ENCODE results near the gene C2orf78. TPM values are rescaled to one million over a fixed set of nuclear protein-coding genes. Genes with fewer than 3 reads are reported as not detected.

Gene C2orf78
- total and polyA plus RNA-seq, 7 donors: not detected

DNA sequence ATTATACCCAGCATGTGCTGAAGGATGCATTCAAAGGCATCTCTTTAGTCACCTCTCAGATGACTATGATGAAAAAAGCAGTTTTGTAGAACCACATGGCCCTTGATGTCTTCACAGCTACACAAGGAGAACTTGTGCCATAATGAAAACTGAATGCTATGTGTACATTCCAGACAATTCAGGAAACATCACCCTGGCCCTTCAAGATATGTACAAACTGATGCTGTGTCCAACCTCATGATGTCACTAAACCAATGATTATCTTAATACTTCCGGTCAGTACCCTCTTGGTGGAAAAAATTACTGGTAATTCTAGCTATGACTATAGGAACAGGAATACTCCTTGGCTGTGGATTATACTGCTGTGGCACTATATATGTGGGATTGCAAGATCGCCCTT lies 24.1 kb upstream of the C2orf78 start:
- WGBS, 2 donors: 94 to 95% methylated on average over 2 of the region's 2 CpGs
- no peaks in the 10 kb centered on the region for H3K27me3 ChIP-seq
- intact Hi-C loops (cut with DNase I): no loop called here
- DNase-seq: no peak
- peak overlapping the region in 1 of 4 donors; percentile 8 for H3K27ac ChIP-seq
- H3K36me3 ChIP-seq: peaks cover 8 to 75% (median 26%) of the 10 kb centered on the region in 4 donors
- peaks cover 0 to 14% (median 12%) of the 10 kb centered on the region in 4 donors for H3K4me1 ChIP-seq
- H3K9me3 ChIP-seq: no peaks in the 10 kb centered on the region
- no peak overlapping the region for H3K4me3 ChIP-seq
- TF ChIP-seq EP300 (IDR thresholded peaks at IDR 0.05) (no peak), POLR2AphosphoS5 (IDR thresholded peaks at IDR 0.05) (no peak), POLR2A (IDR thresholded peaks at IDR 0.05) (no peak)
- TF ChIP-seq, protein P1, sequence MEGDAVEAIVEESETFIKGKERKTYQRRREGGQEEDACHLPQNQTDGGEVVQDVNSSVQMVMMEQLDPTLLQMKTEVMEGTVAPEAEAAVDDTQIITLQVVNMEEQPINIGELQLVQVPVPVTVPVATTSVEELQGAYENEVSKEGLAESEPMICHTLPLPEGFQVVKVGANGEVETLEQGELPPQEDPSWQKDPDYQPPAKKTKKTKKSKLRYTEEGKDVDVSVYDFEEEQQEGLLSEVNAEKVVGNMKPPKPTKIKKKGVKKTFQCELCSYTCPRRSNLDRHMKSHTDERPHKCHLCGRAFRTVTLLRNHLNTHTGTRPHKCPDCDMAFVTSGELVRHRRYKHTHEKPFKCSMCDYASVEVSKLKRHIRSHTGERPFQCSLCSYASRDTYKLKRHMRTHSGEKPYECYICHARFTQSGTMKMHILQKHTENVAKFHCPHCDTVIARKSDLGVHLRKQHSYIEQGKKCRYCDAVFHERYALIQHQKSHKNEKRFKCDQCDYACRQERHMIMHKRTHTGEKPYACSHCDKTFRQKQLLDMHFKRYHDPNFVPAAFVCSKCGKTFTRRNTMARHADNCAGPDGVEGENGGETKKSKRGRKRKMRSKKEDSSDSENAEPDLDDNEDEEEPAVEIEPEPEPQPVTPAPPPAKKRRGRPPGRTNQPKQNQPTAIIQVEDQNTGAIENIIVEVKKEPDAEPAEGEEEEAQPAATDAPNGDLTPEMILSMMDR (IDR thresholded peaks at IDR 0.05): no peak

DNA sequence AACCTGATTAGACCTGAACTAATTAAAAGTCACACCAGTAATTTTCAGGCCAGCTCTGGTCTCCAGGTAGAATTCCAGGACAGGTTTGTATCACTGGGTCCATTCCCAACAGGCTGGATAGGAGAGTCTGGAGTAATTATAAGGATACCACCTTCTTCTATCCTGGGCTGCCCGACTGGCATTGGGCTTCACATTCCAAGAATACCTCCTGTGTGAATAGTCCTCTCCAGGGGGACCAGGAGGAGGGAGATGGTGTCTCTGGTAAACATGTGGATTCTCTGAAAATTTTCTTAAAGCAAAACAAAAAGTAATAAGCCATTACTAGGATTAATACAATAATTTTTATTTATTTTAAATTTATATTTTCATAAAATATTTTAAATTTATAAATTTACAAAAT lies 21.4 kb upstream of the C2orf78 start:
- Histone ChIP-seq H3K4me3 (no peak overlapping the region), H3K27ac (no peak overlapping the region), H3K27me3 (no peaks in the 10 kb centered on the region), H3K36me3 (peaks cover 0 to 81% (median 31%) of the 10 kb centered on the region in 4 donors), H3K9me3 (no peaks in the 10 kb centered on the region), H3K4me1 (peaks cover 0 to 14% (median 12%) of the 10 kb centered on the region in 4 donors)
- intact Hi-C loops (cut with DNase I): no loop called here
- 92 to 95% methylated on average over 1 of the region's 1 CpG for WGBS, 2 donors
- DNase-seq: no peak
- TF ChIP-seq EP300 (IDR thresholded peaks at IDR 0.05) (no peak), POLR2AphosphoS5 (IDR thresholded peaks at IDR 0.05) (no peak), POLR2A (IDR thresholded peaks at IDR 0.05) (no peak)
- TF ChIP-seq, protein P1 (IDR thresholded peaks at IDR 0.05): no peak

DNA sequence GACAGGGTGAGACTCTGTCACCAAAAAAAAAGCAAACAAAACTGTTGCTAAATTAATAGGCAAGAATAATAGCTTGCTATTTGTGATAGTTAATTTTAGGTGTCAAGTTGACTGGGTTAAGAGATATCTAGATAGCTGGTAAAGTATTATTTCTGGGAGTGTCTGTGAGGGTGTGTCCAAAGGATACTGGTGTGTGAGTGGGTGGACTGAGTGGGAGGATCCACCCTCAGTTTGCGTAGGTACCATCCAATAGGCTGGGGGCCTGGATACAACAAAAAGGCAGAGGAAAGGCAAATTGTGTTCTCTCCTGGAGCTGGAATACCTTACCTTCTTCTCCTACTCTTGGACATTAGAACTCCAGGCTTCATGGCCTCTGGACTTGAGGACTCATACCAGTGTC lies 19.0 kb upstream of the C2orf78 start:
- DNase-seq: no peak
- peaks cover 10 to 99% (median 43%) of the 10 kb centered on the region in 4 donors for H3K36me3 ChIP-seq
- no peaks in the 10 kb centered on the region for H3K27me3 ChIP-seq
- H3K4me3 ChIP-seq: no peak overlapping the region
- TF ChIP-seq POLR2AphosphoS5 (IDR thresholded peaks at IDR 0.05) (no peak), POLR2A (IDR thresholded peaks at IDR 0.05) (no peak), EP300 (IDR thresholded peaks at IDR 0.05) (no peak)
- TF ChIP-seq, protein P1 (IDR thresholded peaks at IDR 0.05): no peak
- intact Hi-C loops (cut with DNase I): no loop called here
- H3K4me1 ChIP-seq: peaks cover 0 to 3% (median 1%) of the 10 kb centered on the region in 4 donors
- H3K27ac ChIP-seq: no peak overlapping the region
- no peaks in the 10 kb centered on the region for H3K9me3 ChIP-seq
- WGBS, 2 donors: 98% methylated on average over 1 of the region's 1 CpG

GRCh38 chr2:73766349-73766748 lies 17.6 kb upstream of the C2orf78 start:
- Histone ChIP-seq H3K4me3 (no peak overlapping the region), H3K4me1 (no peaks in the 10 kb centered on the region), H3K27me3 (no peaks in the 10 kb centered on the region), H3K36me3 (peaks cover 10 to 98% (median 39%) of the 10 kb centered on the region in 4 donors), H3K27ac (no peak overlapping the region), H3K9me3 (no peaks in the 10 kb centered on the region)
- 97 to 99% methylated on average over 1 of the region's 1 CpG for WGBS, 2 donors
- intact Hi-C loops (cut with DNase I): no loop called here
- no peak for DNase-seq
- TF ChIP-seq POLR2A (IDR thresholded peaks at IDR 0.05) (no peak), POLR2AphosphoS5 (IDR thresholded peaks at IDR 0.05) (no peak), EP300 (IDR thresholded peaks at IDR 0.05) (no peak)
- TF ChIP-seq, protein P1 (IDR thresholded peaks at IDR 0.05): no peak

DNA sequence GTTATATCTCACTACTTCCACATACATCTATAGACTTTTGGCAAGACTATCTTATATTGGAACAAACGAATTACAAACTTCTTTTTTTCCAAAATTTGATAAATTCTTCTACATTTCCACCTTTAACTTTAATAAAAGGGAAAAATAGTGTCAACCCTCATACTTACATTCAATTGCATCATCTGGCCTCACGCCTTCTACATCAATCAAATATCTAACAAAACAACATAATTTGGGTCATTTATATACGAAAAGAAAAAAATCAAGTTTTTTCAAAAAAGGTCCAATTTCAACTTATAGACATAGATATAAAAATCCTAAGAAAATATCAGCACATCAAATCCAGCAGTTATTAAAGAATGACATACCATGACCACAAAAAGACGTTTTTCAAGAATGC lies 17.0 kb upstream of the C2orf78 start:
- no peak overlapping the region for H3K4me3 ChIP-seq
- no peak for DNase-seq
- intact Hi-C loops (cut with DNase I): no loop called here
- no peaks in the 10 kb centered on the region for H3K9me3 ChIP-seq
- H3K27ac ChIP-seq: no peak overlapping the region
- WGBS, 2 donors: 93% methylated on average over 4 of the region's 4 CpGs
- peaks cover 10 to 96% (median 36%) of the 10 kb centered on the region in 4 donors for H3K36me3 ChIP-seq
- H3K4me1 ChIP-seq: no peaks in the 10 kb centered on the region
- TF ChIP-seq POLR2AphosphoS5 (IDR thresholded peaks at IDR 0.05) (no peak), EP300 (IDR thresholded peaks at IDR 0.05) (no peak), POLR2A (IDR thresholded peaks at IDR 0.05) (no peak)
- TF ChIP-seq, protein P1 (IDR thresholded peaks at IDR 0.05): no peak
- no peaks in the 10 kb centered on the region for H3K27me3 ChIP-seq

Measured in sigmoid colon (tissue), 7 donors.